Activated T-cell treated with anti-CD3 and anti-CD28 coated beads, Interleukin-2, amount 50 U/mL, for 4 hours (primary cell): ENCODE results near the gene EHD1. TPM values are rescaled to one million over a fixed set of nuclear protein-coding genes. Genes with fewer than 3 reads are reported as not detected.

Experiments
- ATAC-seq, 2 donors: fragments of 200-7000 bp; cut with Tn5 transposase; one replicate each; pipeline ENCODE4 v1.10.0; 2021
- DNase-seq: peaks from one replicate; pipeline ENCODE4 v3.0.0-alpha.2; 2020
- H3K27me3 Mint-ChIP-seq: one replicate; pipeline ENCODE4 v1.8.0; 2021; ENCODE audit warnings: low read depth, mixed read lengths
- H3K36me3 Mint-ChIP-seq: one replicate; pipeline ENCODE4 v1.8.0; 2022; ENCODE audit warnings: mixed read lengths; ENCODE audit not compliant: insufficient read depth
- H3K4me1 Mint-ChIP-seq: one replicate; pipeline ENCODE4 v1.8.0; 2021; ENCODE audit warnings: low read depth, mixed read lengths
- H3K4me3 Mint-ChIP-seq: one replicate; pipeline ENCODE4 v1.8.0; 2021; ENCODE audit warnings: mild to moderate bottlenecking, moderate library complexity, mixed read lengths
- H3K9me3 Mint-ChIP-seq: one replicate; pipeline ENCODE4 v1.8.0; 2021; ENCODE audit warnings: mixed read lengths
- total RNA-seq, 3 donors: library from RNA; stranded (reverse); gene quantifications; one replicate each; pipeline ENCODE4 v1.2.1, GENCODE V29; 2021

Gene EHD1
- total RNA-seq, 3 donors from 2014 or later: 86.3 to 121 (median 108) TPM

DNA sequence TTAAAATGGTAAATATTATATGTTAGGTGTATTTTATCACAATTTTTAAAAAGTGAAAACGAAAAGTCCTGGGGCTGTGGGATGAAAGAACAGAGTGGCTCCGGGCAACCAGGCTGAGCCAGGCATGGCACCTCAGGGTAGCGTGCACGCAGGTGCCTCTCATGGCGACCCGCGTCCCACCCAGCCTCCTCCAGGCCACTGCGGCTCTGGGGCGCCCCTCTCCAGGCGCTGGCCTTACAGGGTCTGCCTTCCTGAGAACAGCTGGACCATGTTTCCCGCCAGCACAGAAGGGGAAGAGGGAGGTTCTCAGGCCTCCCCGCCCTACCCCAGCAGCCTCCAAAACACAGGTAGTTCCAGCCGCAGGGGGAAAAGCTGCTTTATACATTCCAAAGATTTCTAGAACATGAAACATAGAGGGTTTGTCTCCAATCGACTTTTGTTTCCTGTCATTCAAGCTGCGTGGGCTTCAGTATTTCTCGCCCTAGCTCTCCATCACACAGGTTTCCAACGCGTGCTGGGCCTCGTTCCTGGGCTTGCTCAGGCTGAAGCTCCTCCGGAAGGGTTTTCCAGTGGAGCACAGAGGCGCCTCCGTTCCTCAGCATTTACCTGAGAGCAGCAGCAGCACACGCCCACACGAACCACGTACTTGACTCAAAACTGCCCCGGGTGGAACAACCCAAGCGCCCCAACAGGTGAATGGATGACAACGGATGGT, 10.5 kb downstream of the EHD1 start:
- peaks cover 29% of the 10 kb centered on the region for H3K36me3 Mint-ChIP-seq
- DNase-seq (no peak), ATAC-seq (no peak)
- H3K4me1 Mint-ChIP-seq: peaks cover 92% of the 10 kb centered on the region
- H3K9me3 Mint-ChIP-seq: peaks cover 7% of the 10 kb centered on the region
- peak overlapping the region; percentile 61 for H3K4me3 Mint-ChIP-seq
- no peaks in the 10 kb centered on the region for H3K27me3 Mint-ChIP-seq

DNA sequence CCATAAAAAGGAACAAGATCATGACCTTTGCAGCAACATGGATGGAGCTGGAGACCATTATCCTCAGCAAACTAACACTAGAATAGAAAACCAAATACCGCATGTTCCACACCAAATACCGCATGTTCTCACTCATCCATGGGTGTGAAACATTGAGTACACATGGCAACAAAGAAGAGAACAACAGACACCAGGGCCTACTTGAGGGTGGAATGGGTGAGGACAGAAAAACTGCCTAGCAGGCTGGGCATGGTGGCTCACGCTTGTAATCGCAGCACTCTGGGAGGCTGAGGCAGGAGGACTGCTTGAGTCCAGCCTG, 12.3 kb downstream of the EHD1 start:
- H3K9me3 Mint-ChIP-seq: peaks cover 7% of the 10 kb centered on the region

DNA sequence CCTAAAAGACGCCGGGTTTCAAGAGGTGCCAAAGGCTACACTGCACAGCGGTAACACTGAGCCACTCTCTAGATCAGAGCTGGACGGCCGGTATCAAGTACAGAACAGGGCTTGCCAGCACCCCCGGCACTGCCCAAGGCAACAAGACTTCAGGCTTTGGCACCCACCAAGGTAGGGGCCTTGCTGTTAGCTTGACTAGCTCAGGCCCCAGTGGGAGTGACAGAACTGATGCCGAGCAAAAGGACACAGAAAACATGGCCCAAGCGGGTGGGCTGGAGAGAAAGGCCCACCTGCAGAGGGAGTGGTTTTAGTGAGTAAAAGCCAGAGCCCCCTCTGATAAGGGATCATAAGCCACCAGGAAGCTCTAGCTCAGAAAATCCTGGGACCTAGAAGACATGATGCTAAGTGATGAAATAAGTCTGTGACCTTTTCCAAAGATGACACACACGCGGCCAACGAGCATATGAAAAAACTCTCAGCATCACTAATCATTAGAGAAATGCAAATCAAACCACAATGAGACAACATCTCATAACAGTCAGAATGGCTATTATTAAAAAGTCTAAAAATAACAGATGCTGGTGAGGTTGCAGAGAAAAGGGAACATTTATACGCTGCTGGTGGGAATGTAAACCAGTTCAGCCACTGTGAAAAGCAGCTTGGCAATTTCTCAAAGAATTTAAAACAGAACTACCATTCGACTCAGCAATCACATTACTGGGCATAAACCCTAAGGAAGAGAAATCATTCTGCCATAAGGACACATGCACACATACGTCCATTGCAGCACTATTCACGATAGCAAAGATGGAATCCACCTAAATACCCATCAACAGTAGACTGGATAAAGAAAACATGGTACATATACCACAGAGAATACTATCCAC, 12.9 kb downstream of the EHD1 start:
- DNase-seq (peak; percentile 37), ATAC-seq (peak; percentile 39 to 50)
- H3K4me1 Mint-ChIP-seq: peaks cover 93% of the 10 kb centered on the region
- H3K4me3 Mint-ChIP-seq: peak overlapping the region; percentile 74
- H3K36me3 Mint-ChIP-seq: peaks cover 20% of the 10 kb centered on the region
- no peaks in the 10 kb centered on the region for H3K27me3 Mint-ChIP-seq
- H3K9me3 Mint-ChIP-seq: peaks cover 7% of the 10 kb centered on the region

More for the DNA sequence above, 12.3 kb downstream of the EHD1 start:
- ATAC-seq (no peak), DNase-seq (no peak)
- H3K4me3 Mint-ChIP-seq: peak overlapping the region; percentile 74
- peaks cover 92% of the 10 kb centered on the region for H3K4me1 Mint-ChIP-seq
- H3K27me3 Mint-ChIP-seq: no peaks in the 10 kb centered on the region
- peaks cover 20% of the 10 kb centered on the region for H3K36me3 Mint-ChIP-seq

DNA sequence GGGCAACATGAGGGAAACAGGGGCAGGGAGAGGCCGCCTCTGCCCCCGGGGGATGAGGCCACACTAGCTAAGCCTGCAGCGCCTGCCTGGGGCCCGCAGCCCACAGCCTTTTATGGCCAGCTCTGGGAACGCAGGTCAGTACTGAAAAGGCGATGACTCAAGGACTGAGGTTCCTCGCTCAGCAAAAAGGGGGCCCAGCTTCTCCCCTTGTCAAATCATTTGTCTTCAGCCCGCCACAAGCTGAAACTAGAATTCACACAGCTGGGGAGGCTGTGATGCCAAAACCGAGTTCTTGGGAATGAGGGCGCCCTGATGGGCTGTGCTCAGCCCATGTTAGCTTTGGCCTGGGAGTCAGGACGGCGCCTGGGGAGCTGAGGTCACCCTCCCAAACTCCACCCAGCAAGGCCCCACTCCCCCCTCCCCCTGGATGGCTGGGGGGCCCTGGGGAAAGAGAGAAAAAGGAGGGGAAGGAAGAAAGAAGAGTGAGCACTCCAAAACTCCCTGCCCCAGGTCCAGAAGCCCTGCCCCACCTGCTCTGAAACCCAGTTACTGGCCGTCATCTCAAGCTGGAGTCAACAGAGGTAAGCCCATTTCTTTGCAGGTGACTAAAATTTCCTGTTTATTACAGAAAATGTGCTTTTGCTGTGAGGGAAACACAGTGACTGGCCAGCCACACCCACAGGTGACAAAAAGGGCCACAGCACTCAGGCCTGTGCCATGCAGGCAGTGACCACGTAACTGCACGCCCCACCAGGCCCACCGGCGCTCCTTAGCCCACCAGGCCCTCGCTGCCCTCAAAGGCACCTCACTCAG, 13.7 kb downstream of the EHD1 start:
- H3K36me3 Mint-ChIP-seq: peaks cover 25% of the 10 kb centered on the region
- peak overlapping the region; percentile 74 for H3K4me3 Mint-ChIP-seq
- H3K4me1 Mint-ChIP-seq: peaks cover 93% of the 10 kb centered on the region
- ATAC-seq (peak; percentile 50 to 52), DNase-seq (no peak)
- H3K9me3 Mint-ChIP-seq: peaks cover 7% of the 10 kb centered on the region
- H3K27me3 Mint-ChIP-seq: no peaks in the 10 kb centered on the region

DNA sequence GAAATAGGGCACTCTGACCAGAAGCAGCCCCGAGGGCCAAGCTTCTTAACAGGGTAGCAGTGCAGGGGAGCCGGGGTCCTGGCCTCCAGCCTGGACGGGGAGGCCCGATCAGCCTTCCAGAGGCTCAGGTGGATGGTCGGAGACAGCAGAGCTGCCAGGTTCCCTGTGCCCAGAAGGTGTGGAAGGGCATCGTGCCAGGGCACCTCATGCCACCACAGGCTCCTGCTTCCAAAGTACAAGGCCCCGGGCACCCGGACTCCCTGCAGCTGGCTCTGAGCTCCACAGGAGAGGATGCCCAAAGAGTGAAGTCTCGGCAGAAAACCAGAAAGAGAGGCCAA, 14.3 kb downstream of the EHD1 start:
- Mint-ChIP-seq H3K4me3 (peak overlapping the region; percentile 74), H3K4me1 (peaks cover 93% of the 10 kb centered on the region), H3K36me3 (peaks cover 29% of the 10 kb centered on the region), H3K9me3 (peaks cover 7% of the 10 kb centered on the region), H3K27me3 (no peaks in the 10 kb centered on the region)
- ATAC-seq: no peak
- no peak for DNase-seq

DNA sequence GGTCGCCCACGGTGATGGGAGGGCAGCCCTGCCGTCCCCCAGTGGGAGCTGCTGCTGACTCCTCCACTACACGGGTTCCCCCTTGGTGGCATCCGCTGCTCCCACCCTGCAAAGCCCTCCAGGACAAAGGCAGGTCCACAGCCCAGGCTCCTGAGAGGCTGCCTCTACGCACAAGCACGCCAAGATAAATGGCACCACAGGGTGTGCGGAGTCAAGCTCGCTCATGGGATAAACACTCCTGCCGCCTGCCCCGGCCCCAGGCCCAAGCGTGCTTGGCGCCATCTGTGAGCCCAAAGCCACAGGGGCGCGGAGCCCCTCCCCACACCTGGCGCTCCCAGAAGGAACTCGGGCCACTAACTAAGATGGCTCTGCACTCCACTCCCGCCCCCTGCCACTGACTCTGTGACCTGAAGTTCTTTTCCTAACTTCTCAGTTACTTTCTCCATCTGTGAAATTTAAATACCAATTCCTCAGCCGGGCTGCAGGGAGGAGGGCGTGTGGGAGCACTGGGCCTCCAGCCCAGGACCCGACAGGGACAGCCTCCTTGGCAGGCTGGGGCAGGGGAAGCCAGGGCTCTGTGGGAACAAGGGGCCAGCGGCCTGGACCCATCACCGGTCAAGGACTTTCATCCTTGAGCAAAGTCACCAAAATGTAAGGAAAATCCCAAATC, 14.9 kb downstream of the EHD1 start:
- H3K36me3 Mint-ChIP-seq: peaks cover 29% of the 10 kb centered on the region
- ATAC-seq (no peak), DNase-seq (no peak)
- peaks cover 7% of the 10 kb centered on the region for H3K9me3 Mint-ChIP-seq
- no peaks in the 10 kb centered on the region for H3K27me3 Mint-ChIP-seq
- H3K4me3 Mint-ChIP-seq: peak overlapping the region; percentile 74
- H3K4me1 Mint-ChIP-seq: peaks cover 93% of the 10 kb centered on the region

DNA sequence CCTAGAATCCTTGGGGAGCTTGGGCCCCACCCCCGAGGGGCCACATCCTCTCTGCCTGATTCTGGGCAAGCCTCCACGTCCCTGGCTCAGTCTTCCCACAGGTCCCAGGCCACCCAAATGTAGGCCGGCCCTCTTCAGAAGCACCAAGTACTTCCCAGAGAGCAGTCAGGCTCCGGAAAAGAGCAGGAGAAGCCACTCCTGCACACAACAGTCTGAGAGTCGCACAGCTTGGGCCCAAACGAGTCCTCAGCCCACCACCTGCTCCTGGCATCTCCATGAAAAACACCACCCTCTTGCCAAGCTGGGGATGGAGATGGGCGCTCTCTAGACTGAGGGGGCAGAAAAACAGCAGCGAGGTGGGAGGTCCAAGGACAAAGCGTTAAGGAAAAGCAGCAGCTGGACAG, 15.4 kb downstream of the EHD1 start:
- H3K9me3 Mint-ChIP-seq: peaks cover 7% of the 10 kb centered on the region
- no peak for DNase-seq
- peaks cover 93% of the 10 kb centered on the region for H3K4me1 Mint-ChIP-seq
- no peaks in the 10 kb centered on the region for H3K27me3 Mint-ChIP-seq
- no peak for ATAC-seq
- H3K4me3 Mint-ChIP-seq: peak overlapping the region; percentile 59
- peaks cover 26% of the 10 kb centered on the region for H3K36me3 Mint-ChIP-seq

DNA sequence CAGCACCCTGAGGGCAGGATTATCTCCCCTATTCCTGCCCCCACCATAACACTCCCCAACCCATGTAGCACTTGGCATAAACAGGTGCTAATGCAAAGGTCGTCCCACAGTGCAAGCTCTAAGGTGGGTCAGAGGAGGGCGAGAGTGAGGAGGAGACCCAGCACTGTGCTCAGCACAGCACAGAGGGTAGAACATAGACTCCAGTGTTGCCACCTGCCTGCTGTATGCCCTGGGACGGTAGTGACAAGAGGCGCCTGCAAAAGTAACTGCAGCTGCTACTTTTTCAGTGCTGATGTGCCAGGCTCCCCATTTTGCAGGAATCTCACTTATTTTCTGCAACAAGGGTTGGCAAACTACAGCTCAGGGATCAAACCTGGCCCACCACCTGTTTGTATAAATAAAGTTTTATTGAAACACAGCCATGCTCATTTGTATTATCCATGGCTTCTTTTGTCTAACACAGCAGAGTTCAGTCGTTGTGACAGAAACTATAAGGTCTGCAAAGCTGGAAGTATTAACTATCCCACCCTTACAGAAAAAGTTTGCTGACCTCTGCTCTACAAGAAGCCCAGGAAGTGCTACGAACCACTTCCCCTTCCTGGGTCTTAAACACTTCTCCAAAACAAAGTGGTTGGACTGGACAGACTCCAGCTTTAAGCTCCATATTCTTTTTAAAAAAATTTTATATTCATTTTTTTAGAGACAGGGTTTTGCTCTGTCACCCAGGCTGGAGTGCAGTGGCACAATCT, 17.0 kb downstream of the EHD1 start:
- Mint-ChIP-seq H3K27me3 (no peaks in the 10 kb centered on the region), H3K9me3 (peaks cover 7% of the 10 kb centered on the region), H3K36me3 (peaks cover 21% of the 10 kb centered on the region), H3K4me3 (peak overlapping the region; percentile 17), H3K4me1 (peaks cover 92% of the 10 kb centered on the region)
- ATAC-seq: no peak
- DNase-seq: no peak

DNA sequence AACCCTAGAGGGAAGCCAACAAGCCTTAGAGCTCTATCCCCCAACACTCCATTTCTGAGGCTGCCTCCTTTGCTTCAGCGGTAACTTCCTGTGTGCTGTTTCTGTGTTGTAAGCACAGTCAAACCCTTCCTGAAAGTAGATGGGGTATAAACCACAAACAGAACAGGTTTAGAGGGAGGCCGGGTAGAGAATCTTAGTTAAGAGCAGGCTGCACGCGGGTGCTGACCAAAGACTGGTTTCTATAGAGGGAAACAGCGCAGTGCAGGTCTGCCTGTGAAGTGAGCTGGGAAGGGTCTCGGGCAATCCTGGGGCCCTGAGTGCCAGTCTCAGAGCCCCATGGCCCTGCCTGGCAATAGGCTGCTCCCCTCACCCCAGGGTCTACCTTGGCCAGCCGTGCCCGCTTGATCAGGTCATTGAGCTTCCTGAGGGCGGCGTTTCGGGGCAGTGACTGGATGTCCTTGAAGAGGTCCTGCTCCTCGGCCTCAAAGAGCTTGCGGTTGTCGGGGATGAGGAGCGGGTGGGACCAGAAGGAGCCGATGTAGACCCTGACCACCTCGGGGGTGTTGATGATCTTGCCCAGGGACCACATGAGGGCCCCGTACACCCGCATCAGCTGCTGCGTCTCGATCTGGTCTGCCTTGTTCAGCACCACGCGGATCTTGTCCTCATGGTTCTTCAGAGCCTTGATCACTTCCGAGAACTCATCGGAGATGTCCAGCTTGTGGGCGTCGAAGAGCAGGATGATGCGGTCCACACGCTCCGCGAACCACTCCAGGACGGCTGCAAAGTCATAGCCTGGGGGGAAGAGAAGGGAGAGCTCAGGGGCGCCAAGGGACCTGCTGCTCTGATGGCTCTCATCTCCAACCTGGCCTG, 18.6 kb downstream of the EHD1 start:
- DNase-seq (peak; percentile 24), ATAC-seq (peak; percentile 73 to 74)
- peak overlapping the region; percentile 75 for H3K4me3 Mint-ChIP-seq
- H3K36me3 Mint-ChIP-seq: peaks cover 20% of the 10 kb centered on the region
- no peaks in the 10 kb centered on the region for H3K27me3 Mint-ChIP-seq
- peaks cover 92% of the 10 kb centered on the region for H3K4me1 Mint-ChIP-seq
- H3K9me3 Mint-ChIP-seq: no peaks in the 10 kb centered on the region

DNA sequence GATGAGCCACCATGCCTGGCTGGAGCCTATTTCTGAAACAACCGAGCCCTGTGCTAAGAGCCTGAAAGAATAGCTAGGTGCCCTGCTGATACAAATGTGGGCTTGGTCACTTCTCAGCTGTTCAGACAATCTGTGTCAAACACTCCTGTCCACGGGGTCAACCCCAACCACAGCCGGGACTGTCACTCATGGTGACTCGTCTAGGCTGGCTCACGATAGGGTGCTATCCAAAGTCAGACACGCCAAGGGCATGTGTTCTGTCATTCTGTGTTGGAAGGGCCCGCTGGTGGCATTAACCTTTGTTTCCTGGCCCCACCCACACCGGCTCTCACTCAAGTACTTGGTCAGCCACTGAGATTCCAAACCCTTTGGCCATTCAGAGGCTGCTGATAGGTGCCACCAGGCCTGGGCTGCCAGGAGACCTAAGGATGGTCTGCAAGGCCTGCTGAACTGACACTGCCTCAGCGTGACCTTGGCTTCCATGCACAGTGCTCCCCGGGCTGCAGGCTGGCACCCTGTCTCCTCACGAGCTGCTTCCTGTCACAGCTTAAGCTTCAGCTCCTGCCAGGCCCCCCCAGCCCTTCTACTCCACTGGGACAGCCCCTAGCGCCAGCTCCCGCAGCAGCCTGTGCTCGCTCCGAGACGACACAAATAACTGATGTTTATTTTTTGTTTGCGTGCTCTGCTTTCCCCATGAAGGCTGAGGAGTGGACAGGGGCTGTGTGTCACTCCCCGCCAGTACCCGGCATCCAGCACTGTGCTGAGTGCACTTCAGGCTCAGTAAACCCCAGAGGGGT, 19.8 kb downstream of the EHD1 start:
- no peaks in the 10 kb centered on the region for H3K9me3 Mint-ChIP-seq
- DNase-seq (peak; percentile 40), ATAC-seq (peak; percentile 35 to 44)
- peaks cover 24% of the 10 kb centered on the region for H3K36me3 Mint-ChIP-seq
- peaks cover 92% of the 10 kb centered on the region for H3K4me1 Mint-ChIP-seq
- no peaks in the 10 kb centered on the region for H3K27me3 Mint-ChIP-seq
- peak overlapping the region; percentile 75 for H3K4me3 Mint-ChIP-seq

DNA sequence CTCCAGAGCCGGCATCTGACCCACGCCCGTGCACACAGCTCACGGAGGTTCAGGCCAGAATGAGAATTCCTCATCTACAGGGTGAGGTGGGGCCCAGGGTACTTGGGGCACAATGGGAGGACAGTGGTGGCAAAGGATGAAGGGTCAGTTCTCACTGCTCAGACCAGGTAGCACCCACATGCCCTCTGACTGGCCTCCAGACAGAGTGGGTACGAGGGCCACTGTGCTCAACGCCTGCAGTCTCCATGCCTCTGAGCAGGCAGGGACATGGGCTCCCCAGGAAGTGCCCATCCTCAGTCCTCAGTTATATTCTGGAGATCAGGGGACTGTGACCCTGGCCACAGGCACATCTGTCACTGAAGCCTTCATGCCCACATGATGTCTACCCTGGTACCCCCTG, 20.9 kb downstream of the EHD1 start:
- no peak for ATAC-seq
- no peaks in the 10 kb centered on the region for H3K27me3 Mint-ChIP-seq
- no peak overlapping the region for H3K4me3 Mint-ChIP-seq
- peaks cover 24% of the 10 kb centered on the region for H3K36me3 Mint-ChIP-seq
- peaks cover 92% of the 10 kb centered on the region for H3K4me1 Mint-ChIP-seq
- no peak for DNase-seq
- no peaks in the 10 kb centered on the region for H3K9me3 Mint-ChIP-seq
